ENCODE data around the gene OXSR1.

OXSR1 gene

DNA sequence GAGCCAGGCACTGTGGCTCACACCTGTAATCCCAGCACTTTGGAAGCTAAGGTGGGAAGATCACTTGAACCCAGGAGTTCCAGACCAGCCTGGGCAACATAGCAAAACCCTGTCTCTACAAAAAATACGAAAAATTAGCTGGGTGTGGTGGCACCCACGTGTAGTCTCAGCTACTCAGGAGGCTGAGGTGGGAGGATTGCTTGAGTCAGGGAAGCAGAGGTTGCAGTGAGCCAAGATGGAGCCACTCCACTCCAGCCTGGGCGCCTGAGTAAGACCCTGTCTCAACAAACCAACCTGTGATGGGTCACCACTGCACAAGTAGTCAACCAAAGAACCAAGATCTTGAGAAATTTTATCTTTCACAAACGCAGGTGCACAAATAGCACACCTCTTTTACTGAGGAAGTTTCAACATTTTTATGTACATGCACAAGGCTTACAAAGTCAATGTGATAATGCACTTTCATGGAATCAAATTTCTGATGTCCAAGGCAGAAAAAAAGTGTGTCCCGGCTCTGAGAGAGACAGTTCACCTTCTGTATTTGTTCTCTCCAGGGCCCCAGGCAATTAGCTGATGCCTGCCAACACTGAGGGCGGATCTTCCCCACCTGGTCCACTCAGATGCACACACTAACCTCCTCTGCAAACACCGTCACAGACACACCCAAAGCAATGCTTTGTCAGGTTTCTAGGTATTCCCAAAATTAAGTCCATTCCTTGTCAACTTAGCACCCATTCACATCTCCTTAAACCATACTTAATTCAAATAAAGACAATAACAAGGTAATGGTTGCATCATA lies 40.8 kb upstream of the OXSR1 start:
- Histone ChIP-seq H3K9ac (ENCODE audit: insufficient read length, low read depth) (no peak overlapping the region), H3K9me3 (ENCODE audit: insufficient read depth, low read length) (no peaks in the 10 kb centered on the region), H3K27me3 (ENCODE audit: insufficient read depth, insufficient read length) (no peaks in the 10 kb centered on the region), H3K4me3 (ENCODE audit: insufficient read length, low read depth) (no peak overlapping the region), H3K4me1 (ENCODE audit: insufficient read depth, insufficient read length) (no peaks in the 10 kb centered on the region), H3K36me3 (ENCODE audit: insufficient read depth, insufficient read length, low read length) (peaks cover 92% of the 10 kb centered on the region)
- TF ChIP-seq SUZ12 (IDR thresholded peaks at IDR 0.05; ENCODE audit: extremely low read depth, insufficient read depth, insufficient read length) (no peak), ZNF274 (IDR thresholded peaks at IDR 0.05; ENCODE audit: low read depth, low read length) (no peak), YY1 (IDR thresholded peaks at IDR 0.05; ENCODE audit: insufficient read depth, insufficient read length) (no peak)
- DNase-seq (ENCODE audit: low read depth, low spot score): no peak

DNA sequence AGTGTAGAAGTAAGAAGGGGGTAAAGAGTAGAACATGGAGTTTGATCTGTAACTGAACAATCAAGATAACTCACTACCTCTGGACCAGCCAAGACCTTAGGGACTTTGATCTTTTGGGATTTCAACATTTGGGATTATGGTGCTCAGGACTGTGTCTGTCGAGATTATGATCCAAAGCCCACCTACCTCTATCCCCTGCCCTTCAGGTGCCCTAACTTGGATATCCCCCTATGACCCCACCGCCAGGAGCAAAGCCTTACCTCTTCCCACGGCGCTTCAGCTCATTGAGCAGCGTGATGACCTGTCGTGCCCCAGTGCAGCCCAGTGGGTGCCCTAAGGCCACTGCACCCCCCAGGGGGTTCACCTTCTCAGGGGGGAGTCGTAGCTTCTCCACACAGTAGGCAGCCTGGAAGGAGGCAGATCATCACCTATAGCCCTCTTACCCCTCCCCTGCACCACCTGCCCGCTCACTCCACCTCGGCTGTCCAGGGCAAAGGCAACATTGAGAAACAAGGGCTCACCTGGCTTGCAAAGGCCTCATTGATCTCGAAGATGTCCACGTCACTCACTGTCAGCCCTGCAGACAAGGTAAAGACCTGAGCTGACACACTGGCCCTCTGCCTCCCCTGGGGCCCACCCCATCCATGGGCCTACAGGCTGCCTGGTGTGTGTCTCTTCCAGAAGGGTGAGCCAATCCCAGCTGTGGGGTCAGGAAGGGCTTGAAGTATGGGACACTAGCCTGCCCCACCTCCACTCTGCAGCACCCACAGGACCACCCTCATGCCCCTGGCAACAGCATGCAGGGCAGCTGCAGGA lies 39.8 kb upstream of the OXSR1 start:
- Histone ChIP-seq H3K36me3 (ENCODE audit: insufficient read depth, insufficient read length, low read length) (peaks cover 92% of the 10 kb centered on the region), H3K9me3 (ENCODE audit: insufficient read depth, low read length) (no peaks in the 10 kb centered on the region), H3K9ac (ENCODE audit: insufficient read length, low read depth) (no peak overlapping the region), H3K27me3 (ENCODE audit: insufficient read depth, insufficient read length) (no peaks in the 10 kb centered on the region), H3K4me1 (ENCODE audit: insufficient read depth, insufficient read length) (no peaks in the 10 kb centered on the region), H3K4me3 (ENCODE audit: insufficient read length, low read depth) (no peak overlapping the region)
- DNase-seq (ENCODE audit: low read depth, low spot score): no peak
- TF ChIP-seq ZNF274 (IDR thresholded peaks at IDR 0.05; ENCODE audit: low read depth, low read length): no peak
- no peak for TF ChIP-seq SUZ12 (IDR thresholded peaks at IDR 0.05; ENCODE audit: extremely low read depth, insufficient read depth, insufficient read length)
- TF ChIP-seq YY1 (IDR thresholded peaks at IDR 0.05; ENCODE audit: insufficient read depth, insufficient read length): no peak

- Histone ChIP-seq H3K9ac (ENCODE audit: insufficient read length, low read depth) (no peak overlapping the region), H3K4me1 (ENCODE audit: insufficient read depth, insufficient read length) (no peaks in the 10 kb centered on the region), H3K4me3 (ENCODE audit: insufficient read length, low read depth) (no peak overlapping the region), H3K27me3 (ENCODE audit: insufficient read depth, insufficient read length) (no peaks in the 10 kb centered on the region), H3K36me3 (ENCODE audit: insufficient read depth, insufficient read length, low read length) (peaks cover 93% of the 10 kb centered on the region), H3K9me3 (ENCODE audit: insufficient read depth, low read length) (no peaks in the 10 kb centered on the region)
- DNase-seq (ENCODE audit: low read depth, low spot score): no peak
- no peak for TF ChIP-seq YY1 (IDR thresholded peaks at IDR 0.05; ENCODE audit: insufficient read depth, insufficient read length)
- TF ChIP-seq SUZ12 (IDR thresholded peaks at IDR 0.05; ENCODE audit: extremely low read depth, insufficient read depth, insufficient read length): no peak
- no peak for TF ChIP-seq ZNF274 (IDR thresholded peaks at IDR 0.05; ENCODE audit: low read depth, low read length)
These were observed 39.0 kb upstream of the OXSR1 start for GRCh38 chr3:38126121-38126892.

- peaks cover 93% of the 10 kb centered on the region for H3K36me3 ChIP-seq (ENCODE audit: insufficient read depth, insufficient read length, low read length)
These were observed 37.6 kb upstream of the OXSR1 start for GRCh38 chr3:38127611-38128302.

GRCh38 chr3:38128303-38128655 lies 37.1 kb upstream of the OXSR1 start:
- no peak overlapping the region for H3K4me3 ChIP-seq (ENCODE audit: insufficient read length, low read depth)
- no peak overlapping the region for H3K9ac ChIP-seq (ENCODE audit: insufficient read length, low read depth)
- H3K27me3 ChIP-seq (ENCODE audit: insufficient read depth, insufficient read length): no peaks in the 10 kb centered on the region
- peaks cover 4% of the 10 kb centered on the region for H3K4me1 ChIP-seq (ENCODE audit: insufficient read depth, insufficient read length)
- DNase-seq (ENCODE audit: low read depth, low spot score): no peak
- H3K9me3 ChIP-seq (ENCODE audit: insufficient read depth, low read length): no peaks in the 10 kb centered on the region
- peaks cover 93% of the 10 kb centered on the region for H3K36me3 ChIP-seq (ENCODE audit: insufficient read depth, insufficient read length, low read length)
- TF ChIP-seq SUZ12 (IDR thresholded peaks at IDR 0.05; ENCODE audit: extremely low read depth, insufficient read depth, insufficient read length) (no peak), ZNF274 (IDR thresholded peaks at IDR 0.05; ENCODE audit: low read depth, low read length) (no peak)

More at GRCh38 chr3:38127611-38128302, 37.6 kb upstream of the OXSR1 start:
- Histone ChIP-seq H3K9me3 (ENCODE audit: insufficient read depth, low read length) (no peaks in the 10 kb centered on the region), H3K4me1 (ENCODE audit: insufficient read depth, insufficient read length) (peaks cover 4% of the 10 kb centered on the region), H3K9ac (ENCODE audit: insufficient read length, low read depth) (no peak overlapping the region), H3K4me3 (ENCODE audit: insufficient read length, low read depth) (no peak overlapping the region), H3K27me3 (ENCODE audit: insufficient read depth, insufficient read length) (no peaks in the 10 kb centered on the region)
- no peak for TF ChIP-seq ZNF274 (IDR thresholded peaks at IDR 0.05; ENCODE audit: low read depth, low read length)
- DNase-seq (ENCODE audit: low read depth, low spot score): no peak

GRCh38 chr3:38129058-38129457 lies 36.3 kb upstream of the OXSR1 start:
- Histone ChIP-seq H3K36me3 (ENCODE audit: insufficient read depth, insufficient read length, low read length) (peaks cover 95% of the 10 kb centered on the region), H3K4me1 (ENCODE audit: insufficient read depth, insufficient read length) (peaks cover 4% of the 10 kb centered on the region), H3K4me3 (ENCODE audit: insufficient read length, low read depth) (no peak overlapping the region), H3K9me3 (ENCODE audit: insufficient read depth, low read length) (no peaks in the 10 kb centered on the region), H3K9ac (ENCODE audit: insufficient read length, low read depth) (no peak overlapping the region), H3K27me3 (ENCODE audit: insufficient read depth, insufficient read length) (no peaks in the 10 kb centered on the region)
- no peak for DNase-seq (ENCODE audit: low read depth, low spot score)
- TF ChIP-seq YY1 (IDR thresholded peaks at IDR 0.05; ENCODE audit: insufficient read depth, insufficient read length) (no peak), ZNF274 (IDR thresholded peaks at IDR 0.05; ENCODE audit: low read depth, low read length) (no peak)

Measured in NT2/D1 (cell line).